Amniotic stem cell (primary cell): ENCODE results near the gene TMEM214.
A peak's percentile ranks its signal among the peaks of the same experiment; 100 is the strongest.

ENCODE experiments used
- DNase-seq: peaks from one replicate; lab custom pipeline; 2025; lab: John Stamatoyannopoulos, UW

The TMEM214 gene

GRCh38 chr2:27010139-27010538, 22.6 kb upstream of the TMEM214 start:
- DNase-seq, result no peak

GRCh38 chr2:27013738-27014137, 19.0 kb upstream of the TMEM214 start:
- no peak for DNase-seq

DNA sequence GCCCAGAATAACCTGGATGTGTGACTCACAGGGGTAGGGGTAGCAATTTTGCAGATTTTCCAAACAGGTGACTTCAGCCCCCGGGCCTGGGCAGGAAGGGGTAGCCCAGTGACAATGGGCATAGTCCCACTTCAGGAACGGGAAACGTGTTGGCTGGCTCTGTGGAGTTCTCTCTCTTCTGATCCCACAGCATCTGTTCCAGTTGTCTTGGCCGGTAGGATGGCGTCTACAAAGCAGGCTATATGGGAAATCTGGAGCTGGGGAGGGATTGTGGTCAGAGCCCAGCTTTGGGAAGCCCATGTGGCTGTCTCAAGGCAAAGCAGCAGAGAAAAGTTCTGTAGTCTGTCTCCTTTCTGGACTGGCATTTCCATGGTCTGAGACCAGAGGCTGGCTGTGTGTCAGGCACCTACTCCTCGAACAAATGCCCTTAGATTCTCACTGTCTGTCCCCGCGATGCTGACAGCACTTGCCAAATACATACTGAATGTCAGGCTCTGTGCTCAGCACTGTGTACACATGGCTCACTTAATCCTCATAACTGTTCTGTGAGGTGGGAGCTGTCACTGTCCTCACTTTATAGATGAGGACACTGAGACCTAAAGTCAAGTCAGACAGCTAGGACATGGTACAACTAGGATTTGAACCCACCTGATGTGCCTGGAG, 17.9 kb upstream of the TMEM214 start:
- no peak for DNase-seq

DNA sequence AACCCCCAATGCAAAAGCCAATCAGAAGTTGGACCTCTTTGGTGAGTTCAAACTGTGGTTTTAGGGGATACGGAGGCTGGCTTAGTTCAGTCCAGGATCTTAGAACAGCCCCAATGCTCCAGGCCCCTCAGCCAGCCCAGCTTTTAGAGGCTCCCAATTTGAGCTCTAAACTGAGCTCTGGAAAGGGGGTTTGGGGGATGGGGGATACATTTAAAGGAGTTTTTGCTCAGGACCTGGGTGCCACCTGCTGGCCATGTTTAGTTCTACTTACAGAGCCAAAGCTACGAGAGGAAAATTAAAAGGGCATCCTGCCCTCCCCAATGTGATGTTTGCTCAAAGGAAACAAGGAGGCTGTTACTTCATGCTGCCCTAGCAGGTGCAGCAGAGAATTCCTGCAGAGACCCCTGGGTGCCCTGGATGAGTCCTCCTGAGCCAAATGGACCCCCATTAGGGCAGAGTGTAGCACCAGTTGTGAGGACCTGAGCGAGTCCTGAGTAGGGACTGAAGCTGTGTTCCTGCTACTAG, 15.9 kb upstream of the TMEM214 start:
- DNase-seq, result peak; percentile 50

DNA sequence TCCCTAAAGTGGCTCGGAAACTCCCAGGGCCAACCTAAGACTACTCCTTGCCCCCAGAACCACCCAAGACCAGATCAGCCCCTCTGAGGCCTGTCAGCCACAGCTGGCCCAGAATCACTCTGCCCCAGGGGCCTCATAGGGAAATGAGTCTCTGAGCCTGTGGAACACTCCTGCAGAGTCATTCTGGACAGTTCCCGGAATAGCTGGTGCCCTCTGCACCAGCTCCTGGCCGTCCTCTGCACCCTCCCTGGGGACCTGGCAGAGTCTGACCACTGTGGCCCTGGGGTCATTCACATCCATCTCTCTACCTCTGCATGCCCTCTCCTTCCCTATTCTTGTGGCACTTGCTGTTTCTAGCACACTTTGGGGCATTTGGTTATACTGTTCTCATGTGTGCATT, 14.6 kb upstream of the TMEM214 start:
- no peak for DNase-seq

GRCh38 chr2:27019459-27019858, 13.3 kb upstream of the TMEM214 start:
- DNase-seq, result no peak

- no peak for DNase-seq
These were observed 12.6 kb upstream of the TMEM214 start for GRCh38 chr2:27019931-27020855.

DNA sequence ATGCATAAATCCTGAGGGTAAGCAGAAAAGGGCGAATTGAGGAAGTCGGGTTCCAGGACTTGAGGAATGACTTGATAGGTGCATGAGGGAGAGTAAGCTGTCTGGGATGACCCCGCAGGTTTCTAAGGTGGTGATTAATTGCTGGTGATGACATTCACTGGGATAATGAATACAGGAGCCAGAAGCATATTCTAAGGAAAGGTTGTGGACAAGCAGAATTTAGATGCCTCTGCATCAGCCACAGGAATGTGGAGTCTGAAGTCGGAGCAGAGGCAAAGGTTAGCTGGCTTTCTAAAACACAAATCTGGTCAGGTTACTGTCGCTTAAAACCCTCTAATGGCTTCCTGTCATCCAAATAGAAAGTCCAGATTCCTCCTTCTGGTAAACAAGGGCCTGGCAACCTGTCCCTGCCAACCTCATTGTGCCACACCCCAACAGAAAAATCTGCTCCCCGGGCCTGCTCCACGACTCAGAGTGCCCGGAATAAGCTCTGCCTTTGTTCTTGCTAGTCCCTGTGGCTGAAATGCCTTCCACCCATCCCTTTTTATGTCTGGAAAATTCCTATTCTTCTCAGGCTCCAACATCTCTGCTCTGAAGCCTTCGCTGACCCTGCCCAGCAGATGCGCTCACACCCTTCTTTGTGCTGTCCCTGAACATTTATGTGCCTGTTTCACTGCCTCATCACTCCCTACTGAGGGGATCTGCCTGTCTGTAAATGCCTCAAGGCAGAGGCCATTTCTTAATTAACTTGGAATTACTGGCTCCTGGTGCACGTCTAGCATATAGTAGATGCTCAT, 11.3 kb upstream of the TMEM214 start:
- DNase-seq, result no peak

DNA sequence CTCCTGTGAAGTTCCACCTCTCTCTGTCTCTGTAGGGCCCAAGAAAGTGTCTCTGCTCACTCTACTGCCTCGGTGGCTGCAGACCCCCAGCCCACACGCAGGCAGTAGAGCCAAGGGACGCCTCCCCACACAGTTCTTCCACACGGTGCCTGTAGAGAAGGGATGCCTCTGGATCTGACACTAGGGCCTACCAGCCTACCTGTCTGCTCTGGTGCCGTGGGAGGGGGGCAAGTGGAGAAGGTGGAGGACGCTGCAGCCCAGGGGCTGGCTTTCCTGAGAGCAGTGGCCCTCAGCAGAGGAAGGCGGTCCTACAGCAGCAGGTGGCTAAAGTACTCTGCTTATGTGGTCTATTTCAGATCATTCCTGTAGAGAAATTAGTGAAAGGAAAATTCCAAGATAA, 9.0 kb upstream of the TMEM214 start:
- DNase-seq, result no peak

DNA sequence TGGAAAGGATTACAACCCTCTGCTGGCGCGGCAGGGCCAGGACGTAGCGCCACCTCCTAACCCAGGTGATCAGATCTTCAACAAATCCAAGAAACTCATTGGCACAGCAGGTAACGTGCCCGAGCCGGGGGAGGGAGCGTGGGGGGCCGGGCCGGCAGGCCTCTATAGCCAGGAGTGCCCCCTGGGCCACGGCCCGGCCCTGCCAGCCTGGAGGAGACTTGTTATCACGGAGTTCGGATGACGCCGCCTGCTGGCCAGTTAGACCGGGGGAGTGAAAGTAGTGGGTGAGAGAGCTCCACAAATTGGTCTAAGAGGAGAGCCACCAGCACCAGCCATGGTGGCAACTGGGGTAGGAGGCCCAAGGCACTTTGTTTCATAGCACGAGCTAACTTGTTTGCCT, 8.6 kb upstream of the TMEM214 start:
- DNase-seq, result no peak

DNA sequence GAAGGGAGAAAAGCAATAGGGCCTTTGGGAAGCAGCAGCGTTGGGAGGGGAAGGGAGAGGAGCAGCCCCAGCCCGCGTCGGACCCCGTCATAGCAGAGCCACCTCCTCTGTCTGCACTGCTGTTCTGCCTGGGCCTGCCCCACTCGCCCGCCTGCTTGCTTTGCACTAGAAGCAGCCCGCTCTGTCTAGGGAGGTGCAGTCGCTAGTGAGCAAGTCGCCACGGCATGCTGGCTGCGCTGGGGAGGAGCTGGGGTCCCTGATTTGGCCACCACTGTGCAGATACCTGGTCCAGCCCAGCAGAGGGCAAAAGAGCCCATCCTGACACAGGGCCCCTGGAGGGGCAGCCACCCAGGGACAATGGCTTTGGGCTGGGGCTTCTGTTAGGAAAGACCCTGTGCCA, 8.0 kb upstream of the TMEM214 start:
- no peak for DNase-seq

- no peak for DNase-seq
These were observed 7.4 kb upstream of the TMEM214 start for GRCh38 chr2:27025281-27025800.

DNA sequence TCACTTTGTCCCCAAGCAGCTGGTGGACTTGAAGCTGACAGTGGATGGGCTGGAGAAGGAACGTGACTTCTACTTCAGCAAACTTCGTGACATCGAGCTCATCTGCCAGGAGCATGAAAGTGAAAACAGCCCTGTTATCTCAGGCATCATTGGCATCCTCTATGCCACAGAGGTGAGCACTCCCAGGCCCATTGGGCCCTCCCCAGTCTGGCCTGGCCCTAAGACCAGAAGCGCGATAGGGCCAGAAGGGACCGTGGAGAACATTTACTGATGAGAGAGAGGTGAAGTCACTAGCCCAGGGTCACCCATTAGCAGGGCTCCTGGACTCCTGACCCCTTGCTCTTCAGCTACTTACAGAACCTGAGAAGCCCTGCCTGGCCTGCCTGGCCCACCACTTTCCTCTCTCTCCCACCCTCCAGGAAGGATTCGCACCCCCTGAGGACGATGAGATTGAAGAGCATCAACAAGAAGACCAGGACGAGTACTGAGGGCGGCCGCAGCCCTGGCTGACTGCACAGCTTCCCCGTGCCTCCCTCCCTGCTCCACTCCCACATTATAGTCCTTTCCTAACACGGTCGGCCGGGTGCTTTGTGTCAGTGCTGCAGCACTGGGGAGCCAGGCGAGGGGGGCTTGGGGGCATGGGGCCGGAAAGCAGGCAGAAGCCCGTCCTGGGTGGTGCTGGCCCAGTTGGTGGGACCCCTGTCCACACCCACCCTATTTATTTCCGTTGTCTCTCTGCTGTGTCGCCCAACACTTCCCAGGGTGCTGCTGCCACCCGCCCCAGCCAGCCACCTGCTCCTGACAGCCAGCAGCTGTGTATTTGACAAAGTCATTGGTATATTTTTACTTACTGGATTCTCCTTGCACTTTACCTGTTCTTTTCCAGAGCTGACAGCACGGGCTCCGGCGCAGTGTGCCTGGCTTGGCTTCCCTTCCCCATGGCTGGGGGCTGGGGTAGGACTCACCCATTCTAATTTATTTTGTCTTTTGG, 6.6 kb upstream of the TMEM214 start:
- no peak for DNase-seq

DNA sequence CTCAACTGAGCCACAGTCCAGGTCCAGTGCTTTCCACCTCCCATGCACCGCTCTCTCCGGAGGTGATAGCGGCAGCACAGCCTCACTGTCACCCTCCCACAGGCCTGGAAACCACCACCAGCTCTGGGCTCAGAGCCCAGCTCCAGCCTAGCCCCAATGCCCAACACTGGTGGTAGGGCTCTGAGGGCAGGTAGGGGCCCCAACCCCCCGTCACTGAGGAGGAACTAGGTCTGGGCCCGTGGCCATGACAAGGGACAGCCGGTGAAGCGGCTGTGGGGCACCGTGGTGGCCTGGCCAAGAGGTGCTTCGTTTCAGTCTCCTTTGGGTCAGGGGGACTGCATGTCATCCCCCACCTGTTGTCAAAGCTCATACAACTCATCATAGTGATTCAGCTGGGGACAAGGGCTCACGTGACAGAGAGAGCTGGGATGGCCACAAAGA, 5.5 kb upstream of the TMEM214 start:
- DNase-seq, result no peak

DNA sequence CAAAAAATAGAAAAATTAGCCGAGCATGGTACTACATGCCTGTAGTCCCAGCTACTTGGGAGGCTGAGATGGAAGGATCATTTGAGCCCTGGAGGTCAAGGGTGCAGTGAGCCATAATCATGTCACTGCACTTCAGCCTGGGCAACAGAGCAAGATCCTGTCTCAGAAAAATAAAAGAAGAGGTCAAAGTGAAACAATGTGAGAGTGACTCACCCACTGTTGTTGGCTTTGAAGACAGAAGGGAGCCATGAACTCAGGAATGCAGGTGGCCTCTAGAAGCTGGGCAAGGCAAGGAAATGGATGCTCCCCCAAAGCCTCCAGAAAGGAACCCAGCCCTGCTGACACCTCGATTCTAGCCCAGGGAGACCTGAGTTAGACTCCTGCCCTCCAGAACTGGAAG, 3.7 kb upstream of the TMEM214 start:
- DNase-seq, result no peak

DNA sequence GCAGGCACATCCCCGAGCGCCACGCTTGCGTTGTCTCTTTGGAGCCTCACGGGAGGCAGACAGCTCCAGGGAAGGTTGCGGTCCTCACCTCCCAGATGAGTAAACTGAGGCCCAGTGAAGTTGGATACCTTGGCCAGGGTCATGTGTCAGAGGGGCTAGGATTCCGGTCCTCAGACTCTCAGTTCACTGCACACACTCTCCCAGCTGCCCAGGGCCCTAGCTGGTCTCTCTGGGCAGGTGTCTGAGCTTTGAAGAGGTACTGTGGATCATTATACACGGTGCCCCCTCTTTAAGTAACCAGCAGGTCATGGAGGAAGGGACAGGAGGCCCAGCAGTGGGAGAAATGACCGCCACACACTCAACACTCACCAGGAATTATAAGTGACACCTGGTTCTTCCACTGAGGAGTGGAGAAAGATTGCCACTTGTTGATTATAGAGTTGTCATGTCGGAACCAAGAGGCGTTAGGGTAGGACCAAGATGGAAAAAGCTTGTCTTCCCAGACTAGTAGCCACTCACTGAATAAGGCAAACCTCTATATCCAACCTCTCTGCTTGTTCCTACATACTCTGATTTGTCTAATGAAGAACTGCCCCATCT, 588 bp downstream of the TMEM214 start:
- DNase-seq, result no peak

GRCh38 chr2:27038012-27038411, 5.2 kb downstream of the TMEM214 start:
- no peak for DNase-seq

GRCh38 chr2:27038631-27039339, 6.0 kb downstream of the TMEM214 start:
- DNase-seq, result no peak

DNA sequence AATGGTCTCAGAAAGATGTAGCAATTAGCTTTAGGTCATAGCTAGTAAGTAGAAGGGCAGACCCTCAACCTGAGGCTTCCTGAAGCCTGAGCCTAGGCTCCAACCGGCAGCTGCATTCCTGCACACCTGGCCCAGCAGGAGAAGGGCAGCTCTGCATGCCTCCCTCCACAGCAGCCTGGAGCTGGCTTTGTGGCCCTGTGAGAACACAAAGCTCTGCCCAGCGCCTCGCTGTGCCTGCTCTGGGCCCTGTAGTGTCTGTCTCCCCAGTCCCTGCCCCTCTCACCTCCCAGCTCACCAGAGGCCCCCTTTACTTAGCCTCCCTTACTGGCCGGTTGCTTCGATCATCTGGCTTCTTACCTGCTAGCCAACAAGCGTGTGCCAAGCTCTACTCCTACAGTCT, 6.7 kb downstream of the TMEM214 start:
- no peak for DNase-seq

GRCh38 chr2:27039871-27040270, 7.1 kb downstream of the TMEM214 start:
- no peak for DNase-seq
